Endothelial cell (in vitro differentiated cells): ENCODE measurements around the gene ADAMTSL1. TPM values are rescaled to one million over a fixed set of nuclear protein-coding genes. Genes with fewer than 3 reads are reported as not detected.
A peak's percentile ranks its signal among the peaks of the same experiment; 100 is the strongest.

Source experiments
- DNase-seq: peaks from one replicate; pipeline ENCODE4 v3.0.0; 2021; ENCODE audit warnings: low spot score
- H3K27ac Mint-ChIP-seq: one replicate; pipeline ENCODE4 v1.8.0; 2021; ENCODE audit warnings: mixed read lengths, inconsistent platforms; ENCODE audit not compliant: unreplicated experiment
- H3K27me3 Mint-ChIP-seq: one replicate; pipeline ENCODE4 v1.8.0; 2021; ENCODE audit warnings: mild to moderate bottlenecking, moderate library complexity, mixed read lengths, inconsistent platforms; ENCODE audit not compliant: unreplicated experiment
- H3K36me3 Mint-ChIP-seq: one replicate; pipeline ENCODE4 v1.8.0; 2021; ENCODE audit warnings: mild to moderate bottlenecking, low read depth, mixed read lengths, inconsistent platforms; ENCODE audit not compliant: unreplicated experiment
- H3K4me1 Mint-ChIP-seq: one replicate; pipeline ENCODE4 v1.8.0; 2021; ENCODE audit warnings: mild to moderate bottlenecking, mixed read lengths, inconsistent platforms; ENCODE audit not compliant: unreplicated experiment
- H3K4me3 Mint-ChIP-seq: one replicate; pipeline ENCODE4 v1.8.0; 2021; ENCODE audit warnings: mild to moderate bottlenecking, mixed read lengths, inconsistent platforms; ENCODE audit not compliant: unreplicated experiment
- H3K9me3 Mint-ChIP-seq: one replicate; pipeline ENCODE4 v1.8.0; 2021; ENCODE audit warnings: mixed read lengths, inconsistent platforms; ENCODE audit not compliant: unreplicated experiment
- total RNA-seq: library from RNA; stranded (reverse); fragmentation: NEBNext Ultra II Directional; extraction: Animal tissue kit (Norgen Biotek cat#: 25700); gene quantifications from one replicate; pipeline ENCODE4 v1.2.1, GENCODE V29; 2021; ENCODE audit not compliant: unreplicated experiment
- TF ChIP-seq, protein P1 (sequence below): fragments of 200-600 bp; sonication (generic); IDR thresholded peaks from one replicate; pipeline ENCODE4 v1.5.0; 2021; ENCODE audit warnings: antibody characterized with exemption; ENCODE audit not compliant: unreplicated experiment

The ADAMTSL1 gene
- total RNA-seq, 1 donor from 2014 or later, result 18.2 TPM

DNA sequence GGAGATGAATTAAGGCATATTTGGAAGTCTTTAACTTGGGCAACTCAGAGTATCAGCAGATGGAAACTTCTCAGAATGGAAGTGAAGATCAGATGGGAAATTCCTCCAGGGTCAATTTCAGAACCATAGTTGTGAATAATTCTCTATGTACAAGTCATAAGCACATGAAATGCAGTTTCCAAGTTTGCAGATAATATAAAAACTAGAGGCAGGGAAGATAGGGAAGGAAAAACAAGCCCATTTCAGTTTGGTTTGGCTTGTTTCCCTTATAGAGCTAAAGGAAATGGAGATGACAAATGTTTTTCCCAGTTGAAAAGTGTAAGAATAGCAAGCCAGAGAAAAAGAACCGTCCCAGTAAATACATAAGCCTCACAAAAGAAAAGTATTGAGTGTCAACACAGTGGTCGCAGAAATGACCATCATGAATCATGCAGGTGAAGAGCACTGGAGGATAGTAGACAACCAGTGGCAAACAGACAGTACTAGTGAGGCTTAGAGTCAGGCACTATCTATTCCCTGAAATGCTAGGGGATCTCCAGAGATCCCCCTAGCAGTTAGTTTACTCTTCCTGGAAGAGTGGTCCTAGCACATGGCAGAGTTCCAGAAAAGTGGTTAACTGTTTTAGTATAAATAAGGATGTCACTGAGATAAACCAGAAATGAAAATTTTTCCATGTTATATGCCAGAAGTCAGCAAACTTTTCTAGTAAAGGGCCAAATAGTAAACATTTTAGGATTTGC lies 313.1 kb downstream of the ADAMTSL1 start:
- H3K4me3 Mint-ChIP-seq, result no peak overlapping the region

DNA sequence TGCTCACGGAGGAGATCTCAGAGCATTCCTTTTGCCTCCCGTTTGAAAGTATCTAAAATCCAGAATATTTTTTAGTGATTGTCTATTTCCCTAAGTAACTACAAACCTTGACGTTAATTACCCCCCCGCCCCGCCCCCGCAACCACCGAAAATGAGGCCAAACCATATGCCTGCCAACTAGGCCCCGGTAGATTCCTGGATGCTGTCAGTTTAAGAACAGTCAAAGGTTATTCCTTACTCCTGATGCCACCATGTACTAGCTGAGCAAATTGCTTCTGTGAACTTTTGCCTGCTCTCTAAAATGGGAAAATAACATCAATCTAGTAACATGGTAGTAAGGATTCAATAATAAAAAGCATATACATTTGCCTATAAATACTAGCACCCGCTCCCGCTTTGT lies 314.3 kb downstream of the ADAMTSL1 start:
- Mint-ChIP-seq H3K9me3 (no peaks in the 10 kb centered on the region), H3K4me3 (no peak overlapping the region), H3K36me3 (no peaks in the 10 kb centered on the region), H3K4me1 (peaks cover 8% of the 10 kb centered on the region), H3K27ac (no peak overlapping the region), H3K27me3 (no peaks in the 10 kb centered on the region)
- DNase-seq, result no peak
- TF ChIP-seq, protein P1, sequence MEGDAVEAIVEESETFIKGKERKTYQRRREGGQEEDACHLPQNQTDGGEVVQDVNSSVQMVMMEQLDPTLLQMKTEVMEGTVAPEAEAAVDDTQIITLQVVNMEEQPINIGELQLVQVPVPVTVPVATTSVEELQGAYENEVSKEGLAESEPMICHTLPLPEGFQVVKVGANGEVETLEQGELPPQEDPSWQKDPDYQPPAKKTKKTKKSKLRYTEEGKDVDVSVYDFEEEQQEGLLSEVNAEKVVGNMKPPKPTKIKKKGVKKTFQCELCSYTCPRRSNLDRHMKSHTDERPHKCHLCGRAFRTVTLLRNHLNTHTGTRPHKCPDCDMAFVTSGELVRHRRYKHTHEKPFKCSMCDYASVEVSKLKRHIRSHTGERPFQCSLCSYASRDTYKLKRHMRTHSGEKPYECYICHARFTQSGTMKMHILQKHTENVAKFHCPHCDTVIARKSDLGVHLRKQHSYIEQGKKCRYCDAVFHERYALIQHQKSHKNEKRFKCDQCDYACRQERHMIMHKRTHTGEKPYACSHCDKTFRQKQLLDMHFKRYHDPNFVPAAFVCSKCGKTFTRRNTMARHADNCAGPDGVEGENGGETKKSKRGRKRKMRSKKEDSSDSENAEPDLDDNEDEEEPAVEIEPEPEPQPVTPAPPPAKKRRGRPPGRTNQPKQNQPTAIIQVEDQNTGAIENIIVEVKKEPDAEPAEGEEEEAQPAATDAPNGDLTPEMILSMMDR, result no peak

More for the DNA sequence above, 313.1 kb downstream of the ADAMTSL1 start:
- H3K27me3 Mint-ChIP-seq, result peaks cover 2% of the 10 kb centered on the region
- H3K27ac Mint-ChIP-seq, result no peak overlapping the region
- peaks cover 16% of the 10 kb centered on the region for H3K4me1 Mint-ChIP-seq
- no peaks in the 10 kb centered on the region for H3K9me3 Mint-ChIP-seq
- TF ChIP-seq, protein P1, result no peak
- no peaks in the 10 kb centered on the region for H3K36me3 Mint-ChIP-seq
- no peak for DNase-seq

DNA sequence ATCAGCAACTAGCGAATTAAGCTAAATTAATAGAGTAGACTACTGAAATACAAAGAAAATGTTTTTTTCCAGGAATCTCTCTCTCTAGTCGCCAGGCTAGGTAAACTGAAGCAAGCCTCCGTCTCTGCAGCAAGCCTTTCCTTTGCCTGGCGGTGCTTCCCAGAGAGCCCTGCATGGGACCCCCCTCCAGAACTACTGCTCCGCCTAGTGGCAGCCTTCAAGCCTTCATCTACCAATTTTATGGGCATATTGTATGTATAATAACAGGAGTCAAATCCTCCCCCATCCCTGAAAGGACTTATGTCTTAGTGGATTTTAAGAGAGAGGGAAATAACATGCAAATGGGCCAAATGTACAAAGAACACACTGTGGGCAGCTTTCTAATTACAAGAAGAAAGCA lies 317.1 kb downstream of the ADAMTSL1 start:
- H3K27me3 Mint-ChIP-seq, result no peaks in the 10 kb centered on the region
- H3K36me3 Mint-ChIP-seq, result no peaks in the 10 kb centered on the region
- H3K27ac Mint-ChIP-seq, result no peak overlapping the region
- no peak overlapping the region for H3K4me3 Mint-ChIP-seq
- DNase-seq, result peak; percentile 73
- H3K4me1 Mint-ChIP-seq, result peaks cover 7% of the 10 kb centered on the region
- TF ChIP-seq, protein P1, result peak; percentile 70
- no peaks in the 10 kb centered on the region for H3K9me3 Mint-ChIP-seq

DNA sequence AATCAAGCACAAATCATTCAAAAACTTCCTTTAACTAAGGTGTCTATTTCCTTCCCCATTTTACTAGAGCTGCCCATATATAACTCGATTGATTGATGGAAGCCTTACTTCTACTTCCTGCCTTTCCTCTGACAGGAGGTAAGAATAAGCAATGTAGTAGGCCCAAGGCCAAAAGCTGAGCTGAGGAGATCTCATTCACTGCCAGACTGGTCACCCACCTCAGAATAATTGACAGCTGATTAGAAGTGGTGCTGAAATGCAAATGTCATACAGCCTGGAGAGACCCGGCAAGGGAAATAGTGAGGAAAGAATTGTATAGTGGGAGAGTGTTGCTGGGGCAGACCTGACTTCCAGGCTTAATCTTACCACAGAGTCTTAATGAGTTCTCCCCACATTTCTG lies 319.2 kb downstream of the ADAMTSL1 start:
- no peak for DNase-seq
- TF ChIP-seq, protein P1, result no peak

DNA sequence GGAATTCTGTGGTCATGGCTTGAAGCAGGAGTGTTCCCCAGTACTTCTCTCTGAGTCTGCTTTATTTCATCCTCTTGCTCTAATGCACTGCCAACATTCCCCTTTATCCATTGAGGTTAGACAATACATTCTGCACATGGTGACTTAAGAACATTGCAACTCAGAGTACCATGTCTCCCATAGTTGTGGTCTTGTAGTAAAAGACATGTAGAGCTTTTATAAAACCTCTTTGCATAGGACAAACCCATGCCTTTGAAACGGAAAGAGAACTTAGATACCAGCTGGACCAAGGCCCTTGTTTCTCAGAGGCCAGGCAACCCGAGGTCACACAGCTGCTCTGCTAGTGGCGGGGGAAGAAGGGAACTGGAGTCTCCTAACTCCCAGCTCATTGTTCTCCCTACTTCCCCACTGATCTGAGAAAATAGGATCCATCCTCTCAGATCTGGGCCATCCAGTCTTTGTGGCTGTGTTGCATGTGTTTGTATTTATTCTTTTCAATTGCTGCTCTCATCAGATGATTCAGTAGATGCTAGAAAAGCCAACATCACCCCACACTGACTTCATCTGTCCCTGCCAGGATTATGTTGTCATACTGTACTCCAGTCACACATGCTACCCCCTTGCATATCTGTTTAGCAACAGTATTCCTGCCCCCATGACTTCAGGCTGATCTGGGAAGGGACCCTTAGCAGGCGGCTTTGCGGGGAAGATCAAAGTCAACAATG lies 322.2 kb downstream of the ADAMTSL1 start:
- Mint-ChIP-seq H3K27me3 (no peaks in the 10 kb centered on the region), H3K36me3 (no peaks in the 10 kb centered on the region), H3K4me1 (peaks cover 7% of the 10 kb centered on the region), H3K4me3 (no peak overlapping the region), H3K27ac (no peak overlapping the region), H3K9me3 (no peaks in the 10 kb centered on the region)
- TF ChIP-seq, protein P1, result no peak
- DNase-seq, result no peak

More for the DNA sequence above, 319.2 kb downstream of the ADAMTSL1 start:
- Mint-ChIP-seq H3K4me3 (no peak overlapping the region), H3K9me3 (no peaks in the 10 kb centered on the region), H3K27me3 (no peaks in the 10 kb centered on the region), H3K36me3 (no peaks in the 10 kb centered on the region), H3K4me1 (peaks cover 11% of the 10 kb centered on the region), H3K27ac (no peak overlapping the region)
